Lower lobe of right lung (tissue), 2 donors: Measurements from ENCODE around the gene MCM10. TPM values are rescaled to one million over a fixed set of nuclear protein-coding genes. Genes with fewer than 3 reads are reported as not detected.

Source experiments
- ATAC-seq, 2 donors: fragments of 200-7000 bp; cut with Tn5 transposase; one replicate each; pipeline ENCODE4 v1.9.1; 2020 to 2022; ENCODE audit warnings: mild to moderate bottlenecking in 2 of 2, moderate library complexity in 2 of 2
- DNase-seq: peaks from one replicate; pipeline ENCODE4 v3.0.0-alpha.2; 2020
- H3K27ac ChIP-seq: fragments of 200-600 bp; one replicate; pipeline ENCODE4 v1.8.0; 2022
- H3K27me3 ChIP-seq: fragments of 200-600 bp; one replicate; pipeline ENCODE4 v1.8.0; 2022; ENCODE audit warnings: low read depth
- H3K36me3 ChIP-seq: fragments of 200-600 bp; one replicate; pipeline ENCODE4 v1.8.0; 2022; ENCODE audit warnings: mild to moderate bottlenecking
- H3K4me1 ChIP-seq: fragments of 200-600 bp; one replicate; pipeline ENCODE4 v1.8.0; 2022
- H3K4me3 ChIP-seq: fragments of 200-600 bp; one replicate; pipeline ENCODE4 v1.8.0; 2022; ENCODE audit warnings: mild to moderate bottlenecking
- H3K9me3 ChIP-seq: fragments of 200-600 bp; one replicate; pipeline ENCODE4 v1.8.0; 2022
- intact Hi-C: fragments of 100-400 bp; cut with DNase I; formaldehyde crosslinking; loops from one replicate; pipeline ENCODE4 v1.11.0; 2022
- total RNA-seq: library from RNA; stranded (reverse); fragmentation: NEBNext Ultra II Directional; extraction: Animal tissue kit (Norgen Biotek cat#: 25700); gene quantifications from one replicate; pipeline ENCODE4 v1.2.1, GENCODE V29; 2021
- TF ChIP-seq, protein P1 (sequence below): fragments of 200-600 bp; IDR thresholded peaks from one replicate; pipeline ENCODE4 v1.8.0; 2022; ENCODE audit warnings: antibody characterized with exemption, mild to moderate bottlenecking
- donor health status: DM: no; HTN: yes; CAD: no; lungs with severe emphysema.

MCM10 gene
- total RNA-seq, 1 donor from 2014 or later = 0.38 TPM

DNA sequence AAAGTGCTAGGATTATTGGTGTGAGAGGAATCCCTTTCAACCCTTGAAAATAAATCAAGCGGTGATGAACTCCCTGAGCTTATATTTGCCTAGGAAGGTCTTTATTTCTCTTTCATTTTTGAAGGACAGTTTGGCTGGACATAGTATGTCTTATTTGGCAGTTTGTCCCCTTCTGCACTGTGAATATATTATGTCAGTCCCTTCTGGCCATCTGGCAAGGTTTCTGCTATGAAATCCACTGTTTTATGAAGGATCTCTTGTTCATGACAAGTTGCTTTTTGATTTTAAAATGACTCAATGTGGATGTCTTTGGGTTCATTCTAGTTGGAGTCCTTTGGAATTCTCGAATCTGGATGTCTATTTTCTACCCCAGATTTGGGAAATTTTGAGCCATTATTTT lies 21.7 kb upstream of the MCM10 start:
- no peaks in the 10 kb centered on the region for H3K4me1 ChIP-seq
- no peaks in the 10 kb centered on the region for H3K9me3 ChIP-seq
- no peaks in the 10 kb centered on the region for H3K27me3 ChIP-seq
- DNase-seq = no peak
- ATAC-seq = no peak
- intact Hi-C loops = no loop called here
- H3K27ac ChIP-seq = no peak overlapping the region
- no peak overlapping the region for H3K4me3 ChIP-seq
- TF ChIP-seq, protein P1, sequence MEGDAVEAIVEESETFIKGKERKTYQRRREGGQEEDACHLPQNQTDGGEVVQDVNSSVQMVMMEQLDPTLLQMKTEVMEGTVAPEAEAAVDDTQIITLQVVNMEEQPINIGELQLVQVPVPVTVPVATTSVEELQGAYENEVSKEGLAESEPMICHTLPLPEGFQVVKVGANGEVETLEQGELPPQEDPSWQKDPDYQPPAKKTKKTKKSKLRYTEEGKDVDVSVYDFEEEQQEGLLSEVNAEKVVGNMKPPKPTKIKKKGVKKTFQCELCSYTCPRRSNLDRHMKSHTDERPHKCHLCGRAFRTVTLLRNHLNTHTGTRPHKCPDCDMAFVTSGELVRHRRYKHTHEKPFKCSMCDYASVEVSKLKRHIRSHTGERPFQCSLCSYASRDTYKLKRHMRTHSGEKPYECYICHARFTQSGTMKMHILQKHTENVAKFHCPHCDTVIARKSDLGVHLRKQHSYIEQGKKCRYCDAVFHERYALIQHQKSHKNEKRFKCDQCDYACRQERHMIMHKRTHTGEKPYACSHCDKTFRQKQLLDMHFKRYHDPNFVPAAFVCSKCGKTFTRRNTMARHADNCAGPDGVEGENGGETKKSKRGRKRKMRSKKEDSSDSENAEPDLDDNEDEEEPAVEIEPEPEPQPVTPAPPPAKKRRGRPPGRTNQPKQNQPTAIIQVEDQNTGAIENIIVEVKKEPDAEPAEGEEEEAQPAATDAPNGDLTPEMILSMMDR = no peak
- peaks cover 59% of the 10 kb centered on the region for H3K36me3 ChIP-seq

DNA sequence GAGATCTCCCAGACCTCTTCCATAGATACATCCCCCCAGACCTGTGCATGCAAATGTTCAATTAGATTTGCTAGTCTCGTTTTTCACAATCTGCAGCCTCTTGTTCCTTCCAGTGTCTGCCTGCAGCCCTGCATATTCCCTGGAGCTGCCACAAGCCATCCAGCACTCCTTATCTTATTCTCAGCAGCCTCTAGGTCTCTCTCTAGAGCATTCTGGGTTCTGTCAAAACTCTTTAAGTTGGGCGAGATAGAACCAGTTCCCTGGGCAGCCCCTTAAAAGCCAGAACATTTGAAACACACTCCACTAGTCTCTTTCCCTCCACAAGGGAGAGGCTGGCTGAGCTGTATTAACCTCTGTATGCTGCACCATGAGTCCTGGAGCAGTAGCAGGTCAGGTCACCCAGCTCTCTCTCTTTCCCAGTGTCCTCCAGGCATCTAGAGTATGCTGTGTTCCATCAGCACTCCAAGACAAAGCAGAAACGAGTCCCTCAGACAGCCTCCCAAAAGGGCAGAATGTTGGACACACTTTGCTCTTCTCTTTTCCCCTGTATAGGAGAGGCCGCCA lies 20.6 kb upstream of the MCM10 start:
- intact Hi-C loops = no loop called here
- Histone ChIP-seq H3K27ac (no peak overlapping the region), H3K36me3 (peaks cover 49% of the 10 kb centered on the region), H3K4me3 (no peak overlapping the region), H3K9me3 (no peaks in the 10 kb centered on the region), H3K4me1 (no peaks in the 10 kb centered on the region), H3K27me3 (no peaks in the 10 kb centered on the region)
- no peak for ATAC-seq
- TF ChIP-seq, protein P1 = no peak
- DNase-seq = no peak

DNA sequence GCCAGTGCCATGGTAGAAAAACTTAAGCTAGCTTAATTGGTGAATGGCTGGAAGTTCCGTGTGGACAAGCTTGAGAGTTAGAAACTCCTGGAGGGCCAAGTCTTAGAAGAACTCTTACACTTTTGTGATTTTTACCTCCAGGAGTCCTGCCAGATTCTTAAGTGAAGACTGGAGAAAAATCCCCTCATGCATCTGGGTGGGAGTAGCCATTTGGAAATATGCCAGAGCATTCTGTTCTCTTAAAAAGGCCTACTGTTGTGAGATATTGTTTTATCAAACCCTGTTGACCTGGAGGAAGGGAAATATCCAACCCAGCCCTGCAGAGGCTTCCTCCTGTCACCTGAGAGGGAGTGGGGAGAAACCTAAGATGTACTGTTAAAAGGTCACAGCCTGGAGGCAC lies 17.6 kb upstream of the MCM10 start:
- H3K9me3 ChIP-seq = no peaks in the 10 kb centered on the region
- H3K4me3 ChIP-seq = no peak overlapping the region
- TF ChIP-seq, protein P1 = no peak
- ATAC-seq (no peak), DNase-seq (no peak)
- H3K27me3 ChIP-seq = no peaks in the 10 kb centered on the region
- no peaks in the 10 kb centered on the region for H3K4me1 ChIP-seq
- intact Hi-C loops = no loop called here
- no peak overlapping the region for H3K27ac ChIP-seq
- peaks cover 18% of the 10 kb centered on the region for H3K36me3 ChIP-seq

DNA sequence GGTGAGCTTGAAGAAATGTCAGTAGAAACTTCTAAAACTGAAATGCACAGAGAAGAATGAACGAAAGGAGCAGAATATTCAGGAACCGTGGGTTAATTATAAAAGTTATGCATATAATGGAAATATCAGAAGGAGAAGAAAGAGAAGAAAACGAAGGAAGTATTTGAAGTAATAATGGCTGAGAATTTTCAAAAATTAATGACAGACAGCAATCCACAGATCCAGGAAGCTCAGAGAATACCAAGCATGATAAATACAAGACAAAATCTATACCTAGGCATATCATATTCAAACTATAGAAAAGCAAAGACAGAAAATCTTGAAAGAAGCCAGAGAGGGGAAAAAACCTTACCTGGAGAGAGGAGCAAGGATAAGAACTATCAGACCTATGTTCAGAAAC lies 16.5 kb upstream of the MCM10 start:
- TF ChIP-seq, protein P1 = no peak
- intact Hi-C loops = no loop called here
- Histone ChIP-seq H3K4me1 (no peaks in the 10 kb centered on the region), H3K9me3 (peaks cover 7% of the 10 kb centered on the region), H3K27ac (no peak overlapping the region), H3K4me3 (no peak overlapping the region), H3K36me3 (peaks cover 12% of the 10 kb centered on the region), H3K27me3 (no peaks in the 10 kb centered on the region)
- no peak for ATAC-seq
- no peak for DNase-seq

DNA sequence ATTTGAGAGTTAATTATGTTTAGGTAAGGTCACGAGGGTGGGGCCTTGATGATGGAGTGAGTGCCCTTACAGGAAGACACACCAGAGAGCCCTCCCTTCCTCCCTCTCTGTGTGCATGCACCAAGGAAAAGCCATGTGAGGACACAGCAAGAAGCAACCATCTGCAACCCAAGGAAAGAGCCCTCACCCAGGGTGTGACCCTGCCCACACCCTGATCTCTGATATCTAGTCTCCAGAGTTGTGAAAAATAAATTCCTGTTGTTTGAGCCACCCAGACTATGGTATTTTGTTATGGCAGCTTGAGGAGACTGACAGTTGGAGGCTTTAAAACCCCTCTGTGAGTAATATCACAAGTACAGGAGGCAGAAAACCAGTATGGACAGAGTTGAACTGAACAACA lies 15.0 kb upstream of the MCM10 start:
- intact Hi-C loops = no loop called here

More for the DNA sequence above, 15.0 kb upstream of the MCM10 start:
- Histone ChIP-seq H3K9me3 (peaks cover 7% of the 10 kb centered on the region), H3K36me3 (peaks cover 1% of the 10 kb centered on the region), H3K4me3 (no peak overlapping the region), H3K27me3 (no peaks in the 10 kb centered on the region), H3K4me1 (no peaks in the 10 kb centered on the region), H3K27ac (no peak overlapping the region)
- ATAC-seq = no peak
- DNase-seq = no peak
- TF ChIP-seq, protein P1 = no peak
